HepG2 (cell line): Measurements from ENCODE around the gene TLCD1. TPM values are rescaled to one million over a fixed set of nuclear protein-coding genes. Genes with fewer than 3 reads are reported as not detected.
A peak's percentile ranks its signal among the peaks of the same experiment; 100 is the strongest.

Source experiments
- CCDC6 ChIP-seq: sonication (generic); formaldehyde crosslinking; IDR thresholded peaks from 2 replicates; pipeline ENCODE4 v1.8.1; 2022; ENCODE audit warnings: mild to moderate bottlenecking, missing genetic modification reagents, moderate library complexity
- CREBL2 ChIP-seq: sonication (generic); formaldehyde crosslinking; IDR thresholded peaks from 2 replicates; pipeline ENCODE4 v1.8.1; 2023; ENCODE audit warnings: missing genetic modification reagents, mild to moderate bottlenecking, borderline replicate concordance
- FOXO4 ChIP-seq: sonication (generic); formaldehyde crosslinking; conservative IDR thresholded peaks from 2 replicates; pipeline ENCODE4 v1.8.1; 2023; ENCODE audit warnings: missing genetic modification reagents
- HNRNPLL ChIP-seq: fragments of 200-400 bp; formaldehyde crosslinking; IDR thresholded peaks from 2 replicates; pipeline ENCODE4 v1.6.1; 2017; ENCODE audit warnings: mild to moderate bottlenecking, low read depth, low read length; ENCODE audit not compliant: poor library complexity, severe bottlenecking
- JUND ChIP-seq: sonication (generic); formaldehyde crosslinking; IDR thresholded peaks from 2 replicates; pipeline ENCODE4 v1.8.0; 2022; ENCODE audit warnings: mild to moderate bottlenecking, missing genetic modification reagents
- MIXL1 ChIP-seq: IDR thresholded peaks from 2 replicates; pipeline ENCODE4 v1.6.1; 2016
- MTERF4 ChIP-seq: sonication (generic); formaldehyde crosslinking; IDR thresholded peaks from 2 replicates; pipeline ENCODE4 v1.8.0; 2023; ENCODE audit warnings: mild to moderate bottlenecking, missing genetic modification reagents
- PBX3 ChIP-seq: sonication (generic); formaldehyde crosslinking; IDR thresholded peaks from 2 replicates; pipeline ENCODE4 v1.8.1; 2023; ENCODE audit warnings: missing genetic modification reagents, inconsistent platforms, borderline replicate concordance
- PRPF4 ChIP-seq: fragments of 200-400 bp; formaldehyde crosslinking; IDR thresholded peaks from 2 replicates; pipeline ENCODE4 v1.6.1; 2016; ENCODE audit warnings: low read length, low read depth; ENCODE audit not compliant: poor library complexity, severe bottlenecking
- SNAPC4 ChIP-seq: sonication (generic); formaldehyde crosslinking; IDR thresholded peaks from 2 replicates; pipeline ENCODE4 v1.4.0; 2020; ENCODE audit warnings: mild to moderate bottlenecking, missing genetic modification reagents
- THRA ChIP-seq: sonication (generic); formaldehyde crosslinking; IDR thresholded peaks from 2 replicates; pipeline ENCODE4 v1.4.0; 2020; ENCODE audit warnings: missing genetic modification reagents, borderline replicate concordance
- ZBTB42 ChIP-seq: sonication (generic); formaldehyde crosslinking; IDR thresholded peaks from 2 replicates; pipeline ENCODE4 v1.5.0; 2020; ENCODE audit warnings: mild to moderate bottlenecking, missing genetic modification reagents
- ZNF121 ChIP-seq: sonication (generic); formaldehyde crosslinking; IDR thresholded peaks from 2 replicates; pipeline ENCODE4 v1.5.0; 2020; ENCODE audit warnings: mild to moderate bottlenecking, missing genetic modification reagents
- ZNF143 ChIP-seq: sonication (generic); formaldehyde crosslinking; IDR thresholded peaks from 2 replicates; pipeline ENCODE4 v1.4.0; 2020; ENCODE audit warnings: missing genetic modification reagents
- ZNF280B ChIP-seq: sonication (generic); formaldehyde crosslinking; IDR thresholded peaks from 2 replicates; pipeline ENCODE4 v1.5.0; 2020; ENCODE audit warnings: missing genetic modification reagents, mild to moderate bottlenecking, borderline replicate concordance
- ZNF652 ChIP-seq: IDR thresholded peaks from 2 replicates; pipeline ENCODE4 v1.6.1; 2016; ENCODE audit warnings: low read depth, borderline replicate concordance
- polyA plus RNA-seq, 8 experiments: library from polyadenylated mRNA; depleted of rRNA in 3 of 8; stranded (reverse) in 7 of 8; unstranded in 1 of 8; fragments of >200 nt; fragmentation: Illumina TruSeq in 4 of 8; extraction: Trizol in 4 of 8; gene quantifications; 2 replicates each; pipeline versions ENCODE4 v1.2.1 to v1.2.3, GENCODE V29; 2011 to 2016; ENCODE audit warnings: low read depth in 4 of 8, missing spikeins in 1 of 8, mixed read lengths in 1 of 8; ENCODE audit not compliant: insufficient read depth in 1 of 8
- total RNA-seq, 5 experiments: library from RNA; depleted of rRNA; stranded (reverse); fragments of >200 nt; fragmentation: Illumina TruSeq; extraction: Trizol; gene quantifications; 2 replicates each; pipeline ENCODE4 v1.2.3, GENCODE V29; 2016; ENCODE audit warnings: low read depth in 1 of 5

TLCD1 gene
- total and polyA plus RNA-seq, 2 of the 13 experiments (the other 11 are each of a cell fraction or from before 2014, with no cell fraction given): 14.9 to 19.6 TPM

GRCh38 chr17:28698253-28698941 lies 27.6 kb downstream of the TLCD1 start (continued):
- TF ChIP-seq ZNF121 (CRISPR knock-in tag) (peak; percentile 86), THRA (CRISPR knock-in tag) (peak; percentile 18; the same call in 1 of the 2 replicates), ZNF143 (CRISPR knock-in tag) (peak; percentile 45; the same call in 1 of the 2 replicates), MIXL1 (CRISPR knock-in tag) (peak; percentile 72), MTERF4 (no peak), ZNF652 (CRISPR knock-in tag) (peak; percentile 51; the same call in 1 of the 2 replicates), SNAPC4 (peak; percentile 26; the same call in 1 of the 2 replicates), PRPF4 (peak; percentile 47), ZBTB42 (CRISPR knock-in tag) (no peak), ZNF280B (CRISPR knock-in tag) (no peak), FOXO4 (CRISPR knock-in tag) (no peak), HNRNPLL (no peak), PBX3 (CRISPR knock-in tag) (no peak), CREBL2 (peak; percentile 46; the same call in 1 of the 2 replicates), CCDC6 (peak; percentile 48; the same call in 1 of the 2 replicates), JUND (CRISPR knock-in tag) (0 out of 2 replicates have a peak, but pooled peaks have one; percentile 47)
